GM18861 (cell line): Measurements from ENCODE around the gene SMC6.
A peak's percentile ranks its signal among the peaks of the same experiment; 100 is the strongest.

Experiments
- ATAC-seq: cut with Tn5 transposase; IDR thresholded peaks from one replicate; pipeline ENCODE4 v1.9.1; 2021; ENCODE audit not compliant: unreplicated experiment

Gene SMC6

GRCh38 chr2:17652681-17653394 lies 100.8 kb downstream of the SMC6 start:
- no peak for ATAC-seq

GRCh38 chr2:17649026-17649425 lies 104.6 kb downstream of the SMC6 start:
- no peak for ATAC-seq

- no peak for ATAC-seq
Measured at GRCh38 chr2:17648581-17648980, 105.0 kb downstream of the SMC6 start.

- ATAC-seq, result no peak
Measured at GRCh38 chr2:17646838-17647701, 106.5 kb downstream of the SMC6 start.

- ATAC-seq, result peak; percentile 89
Measured at GRCh38 chr2:17646081-17646554, 107.5 kb downstream of the SMC6 start.

GRCh38 chr2:17644997-17645720 lies 108.5 kb downstream of the SMC6 start:
- no peak for ATAC-seq

GRCh38 chr2:17643031-17643615 lies 110.5 kb downstream of the SMC6 start:
- no peak for ATAC-seq

- no peak for ATAC-seq
Measured at GRCh38 chr2:17640406-17640805, 113.2 kb downstream of the SMC6 start.

- no peak for ATAC-seq
Measured at GRCh38 chr2:17638196-17638743, 115.3 kb downstream of the SMC6 start.

- no peak for ATAC-seq
Measured at GRCh38 chr2:17637131-17637906, 116.3 kb downstream of the SMC6 start.

- no peak for ATAC-seq
Measured at GRCh38 chr2:17636257-17636656, 117.4 kb downstream of the SMC6 start.

- no peak for ATAC-seq
Measured at GRCh38 chr2:17634997-17635396, 118.6 kb downstream of the SMC6 start.

- ATAC-seq, result no peak
Measured at GRCh38 chr2:17630089-17630488, 123.5 kb downstream of the SMC6 start.

GRCh38 chr2:17628349-17629261 lies 125.0 kb downstream of the SMC6 start:
- no peak for ATAC-seq

GRCh38 chr2:17627434-17627833 lies 126.2 kb downstream of the SMC6 start:
- ATAC-seq, result no peak

GRCh38 chr2:17626986-17627385 lies 126.6 kb downstream of the SMC6 start:
- ATAC-seq, result no peak

- ATAC-seq, result no peak
Measured at GRCh38 chr2:17625446-17625845, 128.2 kb downstream of the SMC6 start.

GRCh38 chr2:17621781-17622180 lies 131.8 kb downstream of the SMC6 start:
- no peak for ATAC-seq

GRCh38 chr2:17620841-17621240 lies 132.8 kb downstream of the SMC6 start:
- no peak for ATAC-seq
